Measurements from ENCODE around the gene MYBBP1A.

The MYBBP1A gene

DNA sequence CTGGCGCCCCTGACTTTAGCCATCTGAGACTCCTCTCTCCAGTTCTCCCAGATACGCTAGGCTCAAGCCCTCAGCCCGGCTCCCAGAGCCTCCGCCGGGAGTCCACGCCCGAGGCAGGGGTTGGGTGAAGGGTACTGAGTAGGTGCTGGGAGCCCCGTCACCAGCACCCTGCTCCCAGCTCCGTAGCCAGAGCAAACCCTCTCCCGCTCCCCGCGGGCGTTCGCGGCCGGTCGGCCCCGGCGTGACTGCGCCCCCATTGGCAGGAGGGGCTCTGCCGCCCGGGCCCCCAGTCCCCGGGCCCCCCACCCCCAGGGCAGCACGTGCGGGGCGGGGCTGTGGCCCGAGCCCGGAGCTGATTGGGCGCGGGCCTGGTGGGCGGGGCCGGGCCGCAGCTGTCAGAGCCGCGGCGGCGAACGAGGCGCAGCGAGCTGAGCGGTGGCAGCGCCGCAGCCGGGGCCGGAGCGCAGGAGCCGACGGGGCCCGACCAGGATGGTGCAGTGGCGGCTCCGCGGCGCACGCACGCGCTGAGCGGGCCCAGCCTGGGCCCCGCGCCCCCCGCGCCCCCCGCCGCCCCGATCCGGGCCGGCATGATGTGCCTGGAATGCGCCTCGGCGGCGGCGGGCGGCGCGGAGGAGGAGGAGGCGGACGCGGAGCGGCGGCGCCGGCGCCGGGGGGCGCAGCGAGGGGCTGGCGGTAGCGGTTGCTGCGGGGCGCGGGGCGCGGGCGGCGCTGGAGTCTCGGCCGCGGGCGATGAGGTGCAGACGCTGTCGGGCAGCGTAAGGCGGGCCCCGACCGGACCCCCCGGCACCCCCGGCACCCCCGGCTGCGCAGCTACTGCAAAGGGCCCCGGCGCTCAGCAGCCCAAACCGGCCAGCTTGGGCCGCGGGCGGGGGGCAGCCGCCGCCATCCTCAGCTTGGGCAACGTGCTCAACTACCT, 56.5 kb downstream of the MYBBP1A start, which contains the start of gene SPNS2:
SPNS2 (plus strand) TSS at position 421 of the 937 bp plus-strand sequence; CDS start at position 588, 167 bp downstream.
- no peak for DNase-seq

DNA sequence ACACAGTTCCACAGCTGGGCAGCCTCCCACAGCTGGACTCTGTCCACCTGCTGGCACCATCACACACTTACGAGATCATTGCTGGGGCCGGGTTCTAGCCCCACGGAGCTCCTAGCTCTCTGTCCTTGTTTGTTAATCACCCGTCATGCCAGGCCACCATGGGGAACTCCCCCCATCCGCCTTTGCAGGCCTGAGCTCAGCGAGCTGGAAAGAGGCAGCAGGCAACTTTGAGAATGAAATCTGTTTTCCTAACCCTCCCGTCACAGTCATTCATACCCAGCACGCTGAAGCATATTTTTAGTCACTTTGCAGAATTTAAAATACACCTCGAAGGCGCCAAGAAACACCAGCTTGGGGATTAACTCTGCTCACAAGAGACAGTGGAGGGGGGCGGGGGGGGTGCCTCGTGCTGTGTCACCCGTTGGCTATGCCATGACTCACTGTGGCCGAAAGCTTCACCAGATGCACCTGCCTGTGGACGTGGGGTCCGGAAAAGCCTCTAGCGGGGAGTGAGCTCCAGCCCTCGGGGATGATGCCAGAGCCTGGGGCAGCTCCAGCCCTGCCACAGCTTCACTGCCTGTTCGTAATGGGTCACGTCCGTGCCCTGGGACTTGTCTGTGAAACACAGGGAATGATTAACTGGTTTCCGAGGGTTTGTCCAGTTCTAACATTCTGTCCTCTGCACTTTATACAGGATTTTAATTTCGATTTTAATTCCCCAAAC, 57.9 kb downstream of the MYBBP1A start:
- DNase-seq = no peak

DNA sequence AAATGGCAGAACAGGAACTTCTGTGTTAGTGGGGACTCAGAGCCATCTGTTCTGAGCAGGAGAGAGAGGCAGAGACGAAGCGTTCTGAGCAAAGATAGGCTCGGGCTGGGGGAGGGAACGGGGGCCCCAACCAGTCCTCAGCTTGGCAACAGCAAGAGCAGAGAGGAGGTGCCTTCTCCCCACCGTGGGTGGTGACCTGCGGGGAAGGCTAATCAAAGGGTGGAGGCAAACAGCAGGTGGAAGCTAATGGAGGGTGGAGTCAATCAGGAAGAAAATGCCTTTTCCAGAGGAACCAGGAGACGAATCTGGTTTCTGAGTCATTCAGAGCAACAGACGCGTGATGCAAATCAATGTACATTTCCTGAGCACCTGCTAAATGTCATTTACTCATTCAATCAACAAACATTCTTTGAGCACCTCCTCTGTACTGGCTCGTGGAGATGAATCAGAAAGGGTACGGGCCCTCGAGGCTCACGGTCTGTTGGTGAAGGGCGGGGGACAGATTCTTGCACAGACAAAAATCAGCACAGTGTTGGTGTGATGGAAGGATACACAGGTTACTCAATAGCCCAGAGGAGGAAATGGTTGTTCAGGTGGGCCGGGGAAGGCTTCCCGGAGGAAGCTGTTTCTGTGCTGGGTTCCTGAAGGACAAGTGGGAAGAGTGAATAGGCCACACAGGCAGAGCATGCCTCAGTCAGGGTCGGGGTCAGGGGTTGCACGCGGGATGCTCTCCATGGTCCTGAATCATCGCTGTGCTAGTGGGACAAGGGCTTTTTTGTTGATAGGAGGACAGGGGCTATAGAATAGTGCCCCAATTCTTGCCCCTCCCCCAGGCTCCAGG, 62.2 kb downstream of the MYBBP1A start:
- no peak for DNase-seq

DNA sequence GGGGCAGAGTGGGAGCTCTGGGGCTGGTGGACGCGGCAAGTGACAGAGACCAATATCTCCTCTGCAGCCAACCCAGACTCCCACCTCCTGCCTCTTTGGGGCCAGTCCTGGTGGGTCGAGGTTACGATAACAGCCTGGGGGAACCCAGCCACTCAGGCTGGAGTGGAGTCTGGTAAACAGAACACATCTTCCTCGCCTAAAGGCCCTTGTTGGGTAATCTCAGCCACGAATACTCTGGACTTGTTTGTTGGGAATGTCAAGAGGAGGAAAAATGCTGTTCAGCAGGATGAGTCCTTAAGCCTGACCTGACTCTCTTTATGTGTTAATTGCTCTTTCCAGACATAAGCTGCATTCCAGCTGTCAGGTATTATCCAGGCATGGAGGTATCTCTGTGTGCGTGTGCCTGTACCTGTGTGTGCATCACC, 64.5 kb downstream of the MYBBP1A start:
- no peak for DNase-seq

DNA sequence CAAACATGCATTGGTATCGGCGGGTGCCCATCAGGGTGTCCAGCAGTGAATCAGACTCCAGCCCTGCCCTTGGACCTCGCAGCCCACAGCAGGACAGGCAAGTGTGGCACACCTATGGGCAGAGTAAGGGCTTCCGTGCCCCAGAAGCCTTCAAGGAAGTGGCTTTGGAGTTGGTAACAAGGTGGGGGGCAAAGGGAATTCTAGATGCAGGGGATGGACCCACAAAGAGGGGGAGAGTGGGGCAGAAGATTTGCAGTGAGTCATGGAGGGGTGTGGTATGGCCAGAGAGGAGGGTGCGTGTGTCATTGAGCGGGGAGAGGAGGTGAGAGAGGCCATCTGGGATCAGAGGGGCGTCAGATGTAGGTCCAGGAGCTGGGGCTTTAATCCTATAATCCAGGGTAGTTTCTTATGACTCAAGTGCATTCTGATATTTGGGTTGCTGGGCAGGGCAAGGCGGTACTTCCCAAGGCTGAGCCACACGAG, 65.0 kb downstream of the MYBBP1A start:
- DNase-seq = no peak

DNA sequence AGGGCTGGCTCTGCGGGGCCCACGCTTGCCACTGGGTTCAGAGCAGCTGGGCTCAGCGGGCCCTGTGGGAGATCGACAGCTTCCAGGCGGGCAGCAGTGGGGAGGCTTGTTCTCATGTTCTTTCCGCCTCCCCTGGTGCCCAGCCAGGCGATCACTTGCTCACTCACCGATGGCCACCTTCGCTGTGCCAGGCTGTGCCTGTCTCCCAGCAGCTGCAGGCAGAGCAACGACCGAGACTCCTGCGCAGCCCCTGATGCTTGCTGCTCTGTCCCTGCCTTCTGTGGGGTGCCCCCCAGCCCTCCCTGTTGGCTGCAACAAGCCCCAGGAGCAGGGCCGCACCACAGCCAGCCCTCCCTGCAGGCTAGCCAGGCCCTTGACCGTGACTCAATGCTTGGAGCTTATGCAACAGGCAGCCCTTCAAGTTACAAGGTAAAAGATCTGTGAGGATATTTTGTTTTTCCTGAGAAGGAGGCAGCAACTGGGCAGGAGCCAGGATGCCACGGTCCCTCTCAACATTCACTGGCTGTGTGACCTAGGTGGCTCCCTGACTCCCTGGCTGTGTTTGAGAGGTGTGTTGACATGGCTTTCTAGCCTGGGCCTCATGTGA, 66.1 kb downstream of the MYBBP1A start:
- no peak for DNase-seq
